Stimulated activated CD8-positive, alpha-beta memory T cell treated with anti-CD3 and anti-CD28 coated beads, Interleukin-7, amount 100 ng/mL, for 24 hours (primary cell): Measurements from ENCODE around the gene ADAMTSL1.

Experiments
- DNase-seq: peaks from one replicate; pipeline ENCODE4 v3.0.0-alpha.2; 2020; ENCODE audit warnings: low read depth

ADAMTSL1 gene

DNA sequence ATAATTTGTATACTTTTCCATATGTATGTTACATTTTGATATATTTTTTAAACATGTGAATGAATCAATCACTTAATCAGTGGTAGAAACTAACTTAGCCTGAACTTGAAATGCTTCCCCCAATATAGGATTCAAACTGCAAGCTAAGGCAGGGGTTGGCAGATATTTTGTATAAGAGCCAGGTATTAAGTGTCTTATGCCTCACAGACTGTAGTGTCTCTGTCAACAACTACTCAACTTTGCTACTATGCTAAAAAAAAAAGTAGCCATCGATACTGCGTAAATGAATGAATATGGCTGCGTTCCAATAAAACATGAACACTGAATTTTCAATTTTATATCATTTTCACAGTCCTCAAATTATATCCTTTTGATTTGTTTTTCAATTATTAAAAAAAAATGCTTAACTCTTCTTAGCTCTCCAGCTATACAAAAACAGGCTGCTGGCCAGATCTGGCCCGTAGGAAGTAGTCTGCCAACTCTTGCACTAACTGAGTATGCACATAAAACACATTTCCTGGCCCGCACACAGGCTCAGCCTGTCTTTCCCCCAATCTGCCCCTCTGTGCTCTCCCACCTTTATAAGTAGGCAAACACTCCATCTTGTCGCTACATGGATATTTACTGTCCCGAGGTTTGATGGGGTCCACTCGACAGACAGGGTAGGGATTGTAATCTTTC, 467.2 kb downstream of the ADAMTSL1 start:
- no peak for DNase-seq

DNA sequence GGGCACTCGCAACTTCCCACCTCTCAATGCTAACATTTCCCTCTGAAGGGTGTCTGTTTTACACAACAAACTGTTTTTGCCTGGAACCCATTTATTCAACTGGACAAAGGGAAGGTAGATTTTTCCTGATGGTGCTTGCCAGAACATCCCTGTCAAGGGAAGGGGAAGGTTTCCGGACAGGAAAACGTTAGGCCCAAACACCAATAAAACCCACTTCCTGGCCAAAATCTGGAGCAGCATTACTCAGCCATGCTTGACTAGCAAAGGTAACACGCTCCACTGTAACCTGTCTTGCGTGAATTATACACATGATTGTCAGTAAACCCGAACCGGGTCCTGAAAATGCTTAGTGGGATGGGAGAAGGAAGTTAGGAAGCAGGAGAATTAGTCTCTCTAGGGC, 468.8 kb downstream of the ADAMTSL1 start:
- DNase-seq: no peak

GRCh38 chr9:18947892-18948339, 474.0 kb downstream of the ADAMTSL1 start:
- DNase-seq: no peak

DNA sequence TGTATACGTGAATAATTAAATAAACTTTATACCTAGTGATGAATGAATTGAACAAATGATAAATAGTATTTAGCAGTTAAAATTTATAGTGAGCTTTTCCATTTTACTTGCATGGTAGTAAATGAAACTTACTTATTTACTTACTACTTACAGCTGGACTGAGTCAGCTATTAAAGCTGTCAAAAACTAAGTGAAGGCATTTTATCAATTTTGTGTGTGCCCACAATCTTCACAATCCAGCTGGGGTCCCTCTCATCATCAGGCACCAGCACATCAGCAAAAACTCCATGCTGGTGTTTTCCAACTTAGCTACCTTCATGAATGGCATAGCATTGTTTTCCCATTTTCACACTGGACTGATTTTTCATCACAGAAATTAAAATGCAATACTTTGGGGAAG, 478.0 kb downstream of the ADAMTSL1 start:
- DNase-seq: no peak

GRCh38 chr9:18955626-18956025, 481.7 kb downstream of the ADAMTSL1 start:
- no peak for DNase-seq
